Measurements from ENCODE around the gene TACR1.

TACR1 gene

DNA sequence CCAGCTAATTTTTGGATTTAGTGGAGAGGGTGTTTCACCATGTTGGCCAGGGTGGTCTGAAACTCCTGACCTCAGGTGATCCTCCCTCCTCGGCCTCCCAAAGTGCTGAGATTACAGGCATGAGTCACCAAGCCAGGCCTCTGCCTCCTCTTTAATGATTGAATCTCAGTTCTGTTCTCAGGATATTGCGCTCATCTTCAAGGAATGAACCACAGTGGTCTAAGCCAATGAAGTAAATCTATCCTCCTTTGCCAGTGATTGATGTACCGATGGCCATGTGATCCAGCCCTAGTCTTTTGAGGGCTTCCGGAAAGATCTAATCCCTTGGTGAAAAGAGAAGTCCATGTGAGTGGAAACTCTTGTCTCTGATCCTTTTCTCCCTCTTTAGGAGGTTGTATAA lies 192.3 kb downstream of the TACR1 start:
- no peak for DNase-seq

DNA sequence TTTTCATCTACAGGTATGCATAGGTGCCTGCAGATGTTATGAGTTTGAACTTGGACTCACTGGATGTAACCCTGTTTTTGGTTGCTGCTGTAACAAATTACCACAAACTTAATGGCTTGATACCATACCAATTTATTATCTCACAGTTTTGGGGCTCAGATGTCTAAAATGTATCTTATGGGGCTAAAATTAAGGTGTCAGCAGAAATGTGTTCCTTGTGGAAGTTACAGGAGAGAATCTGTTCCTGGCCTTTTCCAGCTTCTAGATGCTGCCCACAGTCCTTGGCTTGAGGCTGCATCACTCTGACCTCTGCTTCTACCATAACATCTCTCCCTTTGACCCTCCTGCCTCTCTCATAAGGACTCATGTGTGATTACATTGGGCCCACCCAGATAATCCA lies 193.3 kb downstream of the TACR1 start:
- DNase-seq: no peak

DNA sequence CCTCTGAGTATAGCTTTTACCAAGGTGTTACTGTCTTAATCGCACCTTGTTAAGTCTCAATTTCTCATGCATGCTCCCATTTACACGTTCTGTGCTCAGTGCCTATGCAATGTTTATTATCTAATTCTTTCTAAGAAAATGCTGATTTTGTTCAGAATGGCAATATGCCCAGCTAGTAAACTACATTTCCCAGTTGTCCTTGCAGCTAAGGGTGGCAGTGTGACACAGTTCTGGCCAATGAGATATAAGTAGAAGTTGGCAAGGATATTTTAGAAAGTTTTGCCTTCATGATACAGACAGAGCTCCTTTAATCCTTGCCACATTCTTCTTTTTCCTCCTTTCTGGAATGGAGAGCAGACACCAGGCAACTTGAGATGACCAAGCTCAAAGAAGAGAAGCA lies 195.5 kb downstream of the TACR1 start:
- DNase-seq: no peak

DNA sequence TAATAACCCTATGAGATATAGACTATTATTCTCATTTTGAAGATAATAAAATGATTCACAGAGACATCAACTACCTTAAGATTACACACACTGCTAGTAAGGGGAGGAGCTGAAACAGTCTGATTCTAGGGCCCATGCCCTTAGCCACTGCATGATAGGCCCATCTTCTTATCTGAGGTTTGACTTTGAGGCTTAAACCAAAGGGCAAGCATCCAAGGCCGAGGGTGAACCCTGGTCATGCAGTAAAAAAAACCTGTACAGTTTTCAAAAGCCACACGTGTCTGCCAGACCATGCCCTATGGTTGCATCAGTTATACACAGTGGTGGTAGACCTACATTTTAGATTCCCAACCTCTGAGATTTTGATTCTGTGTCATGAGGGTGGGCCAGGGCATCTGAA lies 196.0 kb downstream of the TACR1 start:
- no peak for DNase-seq

DNA sequence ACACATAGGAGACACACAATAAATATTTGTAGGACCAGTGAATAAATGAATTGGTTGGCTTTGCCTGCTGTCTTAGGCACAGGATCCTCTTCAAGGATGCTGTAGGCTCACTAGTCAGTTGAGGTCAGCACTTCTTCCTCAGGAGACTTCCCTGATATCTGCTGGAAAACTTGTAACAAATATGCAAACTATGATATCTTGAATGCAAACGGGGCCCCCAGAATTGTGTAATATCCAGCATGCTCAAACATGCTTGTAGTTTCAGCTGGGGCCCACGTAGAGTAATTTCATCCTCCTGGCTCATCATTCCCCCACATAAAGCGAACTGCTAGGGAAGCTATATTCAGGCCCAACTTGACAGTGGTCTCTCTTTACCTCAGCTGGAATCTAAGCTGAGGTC lies 197.3 kb downstream of the TACR1 start:
- peak; percentile 53 for DNase-seq

DNA sequence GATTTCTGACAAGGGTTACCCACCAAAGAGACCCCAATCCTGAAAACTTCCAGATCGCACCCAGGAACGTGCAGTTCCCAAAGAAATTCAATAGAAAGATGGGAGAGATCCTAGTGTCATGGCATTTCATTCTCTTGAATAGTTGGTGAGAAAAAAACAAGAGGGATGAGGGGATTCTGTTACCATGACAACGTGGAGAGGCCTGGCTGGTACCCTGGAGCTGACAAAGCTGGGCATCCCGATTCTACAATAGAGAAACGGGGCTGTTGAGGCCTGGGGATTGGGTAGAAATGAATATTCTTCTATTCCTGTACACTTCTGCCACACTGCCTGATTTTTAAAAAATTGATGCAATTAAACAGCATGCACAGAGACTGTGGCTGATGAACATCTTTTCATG lies 199.9 kb downstream of the TACR1 start:
- DNase-seq: no peak
